Right forelimb (tissue), 1 donor: ENCODE measurements around the gene KRTAP5-11.
"Not testable (repeated sequence)": the region's sequence is repeated elsewhere in the genome, so short reads cannot be mapped to it uniquely, and the experiment has no call there.

Experiments
- DNase-seq: peaks from one replicate; pipeline ENCODE4 v3.0.0-alpha.2; 2018

The KRTAP5-11 gene

DNA sequence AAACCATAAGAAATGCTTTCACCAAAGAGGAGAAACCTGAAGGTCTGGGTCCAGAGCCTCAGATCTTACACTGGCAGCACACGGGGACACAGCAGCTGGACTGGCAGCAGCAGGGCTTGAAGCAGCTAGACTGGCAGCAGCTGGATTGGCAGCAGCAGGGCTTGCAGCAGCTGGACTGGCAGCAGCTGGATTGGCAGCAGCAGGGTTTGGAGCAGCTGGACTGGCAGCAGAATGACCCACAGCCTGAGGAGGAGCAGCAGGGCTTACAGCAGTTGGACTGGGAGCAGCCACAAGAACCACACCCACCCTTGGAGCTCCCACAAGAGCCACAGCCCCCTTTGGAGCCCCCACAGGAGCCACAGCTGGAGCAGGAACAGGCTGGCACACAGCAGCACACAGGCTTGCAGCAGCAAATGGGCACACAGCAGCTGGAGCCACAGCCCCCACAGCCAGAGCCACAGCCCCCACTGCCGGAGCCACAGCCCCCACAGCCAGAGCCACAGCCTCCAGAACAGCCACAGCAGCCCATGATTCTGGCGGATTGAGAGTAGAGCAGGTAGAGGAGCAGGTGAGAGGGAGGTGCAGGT is at the start of gene KRTAP5-11:
KRTAP5-11 (minus strand) TSS at position 567 of the 587 bp plus-strand sequence; CDS start at position 529, 38 bp downstream.
- no peak for DNase-seq

- DNase-seq: not testable (repeated sequence)
Observed at GRCh38 chr11:71631551-71631950, 48.9 kb upstream of the KRTAP5-11 start.

DNA sequence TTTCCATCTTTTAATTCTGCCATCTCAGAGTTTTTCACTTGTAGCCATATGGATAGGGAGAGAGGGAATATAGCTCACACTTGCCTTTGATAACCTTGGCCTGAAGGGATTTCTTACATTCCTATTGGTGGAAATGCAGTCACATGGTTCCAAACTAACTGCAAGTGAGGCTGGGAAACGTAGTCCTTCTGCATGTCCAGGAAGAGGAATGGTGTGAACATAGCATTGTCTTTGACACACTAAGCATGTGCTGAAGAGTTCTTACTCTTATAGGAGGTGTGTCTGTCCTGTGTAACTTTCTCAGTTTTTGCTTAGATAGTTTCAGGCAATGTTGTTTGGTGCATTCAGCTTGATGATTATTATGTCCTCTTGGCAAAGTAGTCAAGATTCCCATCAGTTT is 47.4 kb upstream of the KRTAP5-11 start:
- DNase-seq: not testable (repeated sequence)

DNA sequence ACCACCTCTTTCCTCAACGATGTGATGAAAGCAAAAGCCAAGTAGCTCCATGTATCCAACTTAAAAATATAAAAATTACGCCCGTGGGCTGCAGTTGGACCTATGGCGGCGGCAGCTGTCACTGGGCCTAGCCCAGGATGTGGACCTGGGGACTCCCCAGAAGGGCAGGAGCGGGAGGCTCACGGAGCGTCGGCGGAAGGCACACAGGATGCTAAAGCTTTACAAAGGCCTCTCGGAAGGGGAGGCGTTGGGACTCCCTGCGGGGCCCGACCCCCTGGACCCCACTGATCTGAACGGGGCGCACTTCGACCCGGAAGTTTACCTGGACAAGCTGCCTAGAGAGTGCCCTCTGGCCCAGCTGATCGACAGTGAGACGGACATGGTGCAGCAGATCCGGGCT is 46.3 kb upstream of the KRTAP5-11 start:
- not testable (repeated sequence) for DNase-seq

- not testable (repeated sequence) for DNase-seq
Observed at GRCh38 chr11:71623226-71623625, 40.6 kb upstream of the KRTAP5-11 start.

DNA sequence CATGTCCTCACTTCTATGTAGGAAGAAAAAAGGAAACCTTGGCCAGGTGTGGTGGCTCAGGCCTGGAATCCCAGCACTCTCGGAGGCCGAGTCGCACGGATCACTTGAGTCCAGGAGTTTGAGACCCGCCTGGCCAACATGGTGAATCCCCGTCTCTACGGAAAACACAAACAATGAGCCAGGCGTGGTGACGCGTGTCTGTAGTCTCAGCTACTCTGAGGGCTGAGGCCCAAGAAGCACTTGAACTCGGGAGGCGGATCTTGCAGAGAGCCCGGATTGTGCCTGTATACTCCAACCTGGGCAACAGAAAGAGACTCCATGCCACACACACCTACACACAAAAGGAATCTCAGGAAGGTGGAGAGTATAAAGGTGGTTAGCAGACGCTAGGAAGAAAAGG is 39.9 kb upstream of the KRTAP5-11 start:
- DNase-seq: not testable (repeated sequence)

- DNase-seq: not testable (repeated sequence)
Observed at GRCh38 chr11:71615003-71615402, 32.3 kb upstream of the KRTAP5-11 start.

- not testable (repeated sequence) for DNase-seq
Observed at GRCh38 chr11:71614366-71614917, 31.8 kb upstream of the KRTAP5-11 start.

- DNase-seq: not testable (repeated sequence)
Observed at GRCh38 chr11:71613931-71614330, 31.3 kb upstream of the KRTAP5-11 start.

DNA sequence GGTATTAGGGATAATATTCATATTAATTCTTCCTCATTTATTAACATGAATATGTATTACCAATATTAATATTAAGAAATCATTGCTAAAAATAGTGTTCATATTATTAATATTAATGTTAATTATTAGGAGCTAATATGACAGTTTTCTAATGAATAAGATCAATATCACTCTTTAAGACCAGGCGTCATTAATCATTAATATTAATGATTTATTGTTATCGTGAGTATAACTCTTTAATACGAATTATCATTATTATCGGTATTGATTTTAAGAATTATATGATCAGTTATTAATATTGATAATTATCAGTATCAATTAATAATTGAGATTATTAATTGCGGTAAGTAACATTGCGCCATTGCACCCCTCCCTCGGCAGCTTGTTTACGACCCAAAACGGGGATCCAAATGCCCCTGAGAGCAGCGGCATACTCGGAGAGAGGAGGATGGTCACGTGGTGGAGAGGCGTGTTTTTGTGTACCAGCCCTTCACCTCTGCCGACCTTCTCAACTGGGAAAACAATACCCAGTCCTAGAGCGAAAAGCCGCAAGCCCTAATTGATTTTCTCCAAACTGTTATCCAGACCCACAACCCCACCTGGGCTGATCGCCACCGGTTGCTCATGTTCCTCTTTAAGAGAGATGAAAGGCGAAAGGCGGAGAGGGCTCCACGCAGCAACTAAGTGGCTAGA is 28.7 kb upstream of the KRTAP5-11 start:
- DNase-seq: not testable (repeated sequence)

- DNase-seq: not testable (repeated sequence)
Observed at GRCh38 chr11:71608272-71608671, 25.6 kb upstream of the KRTAP5-11 start.

GRCh38 chr11:71607520-71608216 is 25.0 kb upstream of the KRTAP5-11 start:
- DNase-seq: not testable (repeated sequence)

DNA sequence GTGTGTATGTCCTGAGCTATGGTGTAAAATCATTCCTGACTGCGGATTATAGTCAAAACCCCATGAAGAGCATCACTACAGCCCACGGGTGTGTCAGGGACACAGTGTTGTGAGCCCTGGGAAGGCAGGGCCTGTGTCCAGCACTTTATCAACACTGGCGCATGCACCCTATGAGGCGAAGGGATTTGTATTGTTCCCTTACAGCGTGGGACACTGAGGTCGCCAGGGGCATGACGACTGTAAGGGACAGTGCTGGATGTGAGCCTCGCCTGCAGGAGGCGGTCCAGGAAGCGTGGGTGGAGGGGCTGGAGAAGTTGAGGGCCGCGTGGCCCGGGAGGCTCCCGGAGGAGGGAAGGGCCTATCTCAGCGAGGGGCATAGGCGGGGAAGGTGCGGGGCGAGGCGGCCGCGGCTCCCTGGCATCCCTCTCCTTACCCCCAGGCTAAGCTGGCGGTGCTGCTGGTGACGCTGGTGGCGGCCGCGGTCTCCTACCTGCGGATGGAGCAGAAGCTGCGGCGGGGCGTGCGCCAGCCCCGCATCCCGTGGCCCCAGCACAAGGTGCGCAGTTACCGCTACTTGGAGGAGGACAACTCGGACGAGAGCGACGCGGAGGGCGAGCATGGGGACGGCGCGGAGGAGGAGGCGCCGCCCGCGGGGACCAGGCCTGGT is 24.3 kb upstream of the KRTAP5-11 start:
- not testable (repeated sequence) for DNase-seq

DNA sequence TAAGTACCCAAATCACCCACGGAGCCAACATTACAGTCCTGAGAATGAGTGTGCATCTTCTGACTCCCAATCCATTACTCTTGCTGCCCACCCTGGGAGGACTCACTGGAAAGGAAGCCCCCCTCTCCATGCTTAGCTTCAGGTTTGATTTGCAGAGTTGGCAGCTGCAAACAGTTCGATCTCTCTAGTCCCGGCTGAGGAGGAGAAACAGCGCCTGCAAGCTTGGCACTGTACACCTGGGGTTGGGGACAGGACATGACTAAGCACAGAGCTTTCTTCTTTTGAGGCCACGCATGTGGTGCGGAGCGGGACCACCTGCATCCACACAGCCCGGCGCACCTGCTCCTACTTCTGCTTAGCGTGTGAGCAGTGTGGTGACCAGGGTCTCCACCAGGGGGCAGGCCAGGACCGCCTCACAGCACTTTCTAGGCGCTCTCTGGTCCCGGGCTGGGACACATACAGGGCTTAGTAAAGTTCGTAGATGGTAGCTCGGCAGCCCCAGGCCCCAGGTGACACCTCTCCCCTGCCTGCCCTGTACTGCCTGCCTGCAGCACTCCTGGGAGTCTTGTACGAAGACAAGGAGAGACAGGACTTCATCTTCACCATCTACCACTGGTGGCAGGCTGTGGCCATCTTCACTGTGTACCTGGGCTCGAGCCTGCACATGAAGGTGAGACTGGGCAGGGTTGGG is 22.3 kb upstream of the KRTAP5-11 start:
- DNase-seq: not testable (repeated sequence)

DNA sequence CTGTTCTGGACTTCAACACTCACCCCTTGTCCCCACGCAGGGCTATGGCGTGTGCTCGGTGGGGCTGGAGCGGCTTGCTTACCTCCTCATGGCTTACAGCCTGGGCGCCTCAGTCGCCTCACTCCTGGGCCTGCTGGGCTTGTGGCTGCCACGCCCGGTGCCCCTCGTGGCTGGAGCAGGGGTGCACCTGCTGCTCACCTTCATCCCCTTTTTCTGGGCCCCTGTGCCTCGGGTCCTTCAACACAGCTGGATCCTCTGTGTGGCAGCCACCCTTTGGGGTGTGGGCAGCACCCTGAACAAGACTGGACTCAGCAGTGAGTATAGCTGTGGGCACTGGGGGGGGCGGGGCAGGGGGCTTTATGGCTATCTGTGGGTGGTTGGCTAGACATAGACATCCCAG is 20.5 kb upstream of the KRTAP5-11 start:
- DNase-seq: not testable (repeated sequence)

- DNase-seq: not testable (repeated sequence)
Observed at GRCh38 chr11:71589546-71589920, 6.9 kb upstream of the KRTAP5-11 start.

DNA sequence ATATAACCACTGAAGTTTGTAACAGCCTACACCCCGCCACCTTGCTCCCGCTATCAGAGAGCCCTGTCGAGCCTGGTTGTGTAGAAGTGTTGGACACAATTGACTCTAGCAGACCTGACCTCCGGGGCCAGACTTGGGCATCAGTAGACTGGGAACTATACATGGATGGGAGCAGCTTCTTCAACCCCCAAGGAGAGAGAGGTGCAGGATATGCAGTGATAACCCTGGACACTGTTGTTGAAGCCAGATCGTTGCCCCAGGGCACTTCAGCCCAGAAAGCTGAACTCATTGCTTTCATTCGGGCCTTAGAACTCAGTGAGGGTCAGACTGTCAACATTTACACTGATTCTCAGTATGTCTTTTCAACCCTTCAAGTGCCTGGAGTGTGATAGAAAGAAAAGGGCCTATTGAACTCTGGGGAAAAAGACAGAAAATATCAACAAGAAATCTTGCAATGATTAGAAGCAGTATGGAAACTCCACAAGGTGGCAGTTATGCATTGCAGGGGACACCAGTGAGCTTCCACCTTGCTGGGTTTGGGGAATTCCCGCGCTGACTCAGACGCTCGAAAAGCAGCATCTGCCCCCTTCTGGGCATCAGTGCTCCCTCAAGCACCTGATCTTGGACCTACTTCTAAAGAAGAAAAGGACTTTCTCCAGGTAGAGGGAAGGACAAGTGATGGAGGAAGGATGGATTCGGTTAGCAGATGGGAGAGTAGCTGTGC is 6.3 kb upstream of the KRTAP5-11 start:
- not testable (repeated sequence) for DNase-seq

GRCh38 chr11:71588314-71588713 is 5.6 kb upstream of the KRTAP5-11 start:
- not testable (repeated sequence) for DNase-seq

GRCh38 chr11:71585673-71586072 is 3.0 kb upstream of the KRTAP5-11 start:
- not testable (repeated sequence) for DNase-seq

DNA sequence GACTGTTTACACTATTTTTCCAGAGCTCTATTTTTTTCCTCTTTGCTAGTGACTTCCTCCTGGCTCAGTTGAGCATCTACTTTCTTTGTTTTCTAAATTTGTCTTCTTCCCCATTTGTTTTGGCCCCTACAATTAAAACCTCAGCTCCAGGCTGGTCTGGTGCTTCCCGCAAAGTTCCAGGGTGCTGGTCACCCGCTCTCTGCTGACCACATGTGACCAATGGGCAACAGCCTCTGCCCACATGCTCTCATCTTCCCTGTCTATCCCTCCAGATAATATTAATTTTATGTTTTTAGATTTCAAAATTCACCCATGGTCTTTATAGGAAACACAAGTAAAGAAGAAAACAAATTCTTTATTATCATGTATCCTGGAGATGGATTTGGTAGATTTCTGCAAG is 294 bp upstream of the KRTAP5-11 start:
- not testable (repeated sequence) for DNase-seq

DNA sequence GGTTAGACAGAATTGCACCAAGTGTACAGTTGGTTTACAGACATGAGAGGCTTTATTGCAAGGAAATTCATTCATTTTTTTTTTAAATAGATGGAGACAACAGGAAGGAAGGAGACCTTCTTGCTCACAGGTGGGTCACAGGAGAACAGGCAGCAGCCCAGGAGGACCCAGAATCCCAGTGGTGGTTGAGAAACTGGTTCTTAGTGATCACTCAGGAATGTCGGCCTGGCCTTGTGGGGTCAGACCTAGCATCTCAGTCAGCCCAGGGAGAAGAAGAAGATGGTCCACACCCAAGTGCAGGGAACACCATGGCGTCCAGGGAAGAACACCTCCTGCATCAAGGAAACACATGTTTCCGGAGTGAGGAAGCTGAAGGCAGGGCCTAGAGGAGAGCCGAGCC is 849 bp downstream of the KRTAP5-11 start:
- DNase-seq: no peak
